WTC11 (cell line): Measurements from ENCODE around the gene DPYSL3. TPM values are rescaled to one million over a fixed set of nuclear protein-coding genes. Genes with fewer than 3 reads are reported as not detected.

Source experiments
- ATAC-seq: fragments of 200-7000 bp; cut with Tn5 transposase; 2 replicates; pipeline ENCODE4 v1.10.0; 2021; ENCODE audit warnings: mild to moderate bottlenecking, moderate library complexity
- CTCF ChIA-PET: fragments of 300-600 bp; sonication (Branson Sonifier 250); formaldehyde crosslinking; loops from one replicate; lab custom pipeline; 2021; ENCODE audit warnings: antibody characterized with exemption; lab: Charles Lee
- POLR2A ChIA-PET: fragments of 350-600 bp; sonication (Branson Sonifier 250); formaldehyde crosslinking; loops from one replicate; lab custom pipeline; 2021; ENCODE audit warnings: antibody characterized with exemption; lab: Charles Lee
- DNase-seq: peaks from one replicate; pipeline ENCODE4 v3.0.0; 2021; ENCODE audit warnings: low spot score
- H3K27ac Mint-ChIP-seq: 2 replicates; pipeline ENCODE4 v1.8.0; 2021; ENCODE audit warnings: mixed read lengths
- H3K27me3 Mint-ChIP-seq: 2 replicates; pipeline ENCODE4 v1.8.0; 2021; ENCODE audit warnings: low read depth, mild to moderate bottlenecking, moderate library complexity, mixed read lengths
- H3K36me3 Mint-ChIP-seq: 2 replicates; pipeline ENCODE4 v1.8.0; 2021; ENCODE audit warnings: mixed read lengths
- H3K4me1 Mint-ChIP-seq: 2 replicates; pipeline ENCODE4 v1.8.0; 2022; ENCODE audit warnings: mixed read lengths
- H3K4me3 Mint-ChIP-seq: 2 replicates; pipeline ENCODE4 v1.8.0; 2021; ENCODE audit warnings: mild to moderate bottlenecking, moderate library complexity, mixed read lengths
- H3K9me3 Mint-ChIP-seq: 2 replicates; pipeline ENCODE4 v1.8.0; 2021; ENCODE audit warnings: mixed read lengths
- ELF4 ChIP-seq: sonication (generic); formaldehyde crosslinking; IDR thresholded peaks from 2 replicates; pipeline ENCODE4 v1.8.1; 2022; ENCODE audit warnings: low read depth, mild to moderate bottlenecking, moderate library complexity, missing genetic modification reagents
- EMX1 ChIP-seq: fragments of 250-450 bp; sonication (Bioruptor Pico); IDR thresholded peaks from 2 replicates; pipeline ENCODE4 v1.8.0; 2021; ENCODE audit warnings: mild to moderate bottlenecking
- NR3C1 ChIP-seq: sonication (generic); formaldehyde crosslinking; conservative IDR thresholded peaks from 2 replicates; pipeline ENCODE4 v1.8.1; 2023; ENCODE audit warnings: low read depth, mild to moderate bottlenecking, missing genetic modification reagents
- PRRX2 ChIP-seq: fragments of 250-450 bp; sonication (Bioruptor Pico); IDR thresholded peaks from 2 replicates; pipeline ENCODE4 v1.8.0; 2021; ENCODE audit warnings: mild to moderate bottlenecking
- RELA ChIP-seq: sonication (generic); formaldehyde crosslinking; IDR thresholded peaks from 2 replicates; pipeline ENCODE4 v1.8.1; 2022; ENCODE audit warnings: missing genetic modification reagents, mild to moderate bottlenecking, borderline replicate concordance
- SOX15 ChIP-seq: fragments of 250-450 bp; sonication (Bioruptor Pico); IDR thresholded peaks from 2 replicates; pipeline ENCODE4 v1.9.0; 2021; ENCODE audit warnings: mild to moderate bottlenecking
- ZNF219 ChIP-seq: sonication (generic); formaldehyde crosslinking; IDR thresholded peaks from 2 replicates; pipeline ENCODE4 v1.8.0; 2023; ENCODE audit warnings: missing genetic modification reagents, mild to moderate bottlenecking, borderline replicate concordance
- ZNF671 ChIP-seq: fragments of 250-450 bp; sonication (Bioruptor Pico); IDR thresholded peaks from 2 replicates; pipeline ENCODE4 v1.8.0; 2021; ENCODE audit warnings: mild to moderate bottlenecking
- total RNA-seq: library from RNA; stranded (reverse); gene quantifications from 3 replicates; pipeline ENCODE4 v1.2.3, GENCODE V29; 2021
- TF ChIP-seq, protein P1 (sequence below): sonication (generic); formaldehyde crosslinking; IDR thresholded peaks from 2 replicates; pipeline ENCODE4 v1.8.0; 2023; ENCODE audit warnings: missing genetic modification reagents, mild to moderate bottlenecking, borderline replicate concordance
- TF ChIP-seq, protein P2 (sequence below): fragments of 250-450 bp; sonication (Bioruptor Pico); IDR thresholded peaks from 2 replicates; pipeline ENCODE4 v1.9.0; 2021; ENCODE audit warnings: mild to moderate bottlenecking, borderline replicate concordance
- TF ChIP-seq, protein P3 (sequence below): sonication (generic); formaldehyde crosslinking; IDR thresholded peaks from 2 replicates; pipeline ENCODE4 v1.8.1; 2023; ENCODE audit warnings: mild to moderate bottlenecking, missing genetic modification reagents
- TF ChIP-seq, protein P4 (sequence below): fragments of 250-450 bp; sonication (Bioruptor Pico); IDR thresholded peaks from 2 replicates; pipeline ENCODE4 v2.1.2; 2022; ENCODE audit warnings: mild to moderate bottlenecking, moderate library complexity
- TF ChIP-seq, protein P5 (sequence below): sonication (generic); formaldehyde crosslinking; IDR thresholded peaks from 2 replicates; pipeline ENCODE4 v1.8.1; 2022; ENCODE audit warnings: mild to moderate bottlenecking, missing genetic modification reagents, moderate library complexity, borderline replicate concordance
- TF ChIP-seq, protein P6 (sequence below): sonication (generic); formaldehyde crosslinking; IDR thresholded peaks from 2 replicates; pipeline ENCODE4 v1.8.1; 2022; ENCODE audit warnings: mild to moderate bottlenecking, moderate library complexity, missing genetic modification reagents
- TF ChIP-seq, protein P7 (sequence below): fragments of 250-450 bp; sonication (Bioruptor Pico); IDR thresholded peaks from 2 replicates; pipeline ENCODE4 v1.8.0; 2021; ENCODE audit warnings: mild to moderate bottlenecking

Gene DPYSL3
- total RNA-seq, 1 experiment from 2014 or later: 358 TPM

DNA sequence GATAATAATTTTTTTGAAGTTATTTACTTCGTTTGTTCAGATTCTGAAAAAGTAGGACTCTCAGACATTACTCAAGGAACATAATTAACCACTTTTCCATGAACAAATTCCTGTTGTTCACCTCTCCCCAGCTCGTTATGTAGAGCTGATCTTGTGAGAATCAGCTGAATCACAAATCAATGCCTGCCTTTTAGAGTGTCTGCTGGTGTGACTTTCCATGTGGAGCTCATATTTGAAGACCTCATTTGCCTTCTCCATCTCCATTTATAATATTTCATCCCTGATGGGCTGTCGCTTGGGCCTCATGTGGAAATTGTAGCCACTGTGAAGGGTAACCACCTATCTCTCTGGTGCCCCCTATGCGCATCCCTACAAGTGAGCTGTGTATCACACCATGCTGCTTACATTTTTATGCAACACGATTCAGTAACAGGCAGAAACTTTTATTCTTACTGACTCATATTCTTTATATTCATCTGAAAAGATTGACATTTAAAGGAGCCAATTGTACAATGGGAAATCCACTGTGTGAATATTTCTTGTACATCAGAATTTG is 163.8 kb downstream of the DPYSL3 start (continued):
- TF ChIP-seq, protein P1, sequence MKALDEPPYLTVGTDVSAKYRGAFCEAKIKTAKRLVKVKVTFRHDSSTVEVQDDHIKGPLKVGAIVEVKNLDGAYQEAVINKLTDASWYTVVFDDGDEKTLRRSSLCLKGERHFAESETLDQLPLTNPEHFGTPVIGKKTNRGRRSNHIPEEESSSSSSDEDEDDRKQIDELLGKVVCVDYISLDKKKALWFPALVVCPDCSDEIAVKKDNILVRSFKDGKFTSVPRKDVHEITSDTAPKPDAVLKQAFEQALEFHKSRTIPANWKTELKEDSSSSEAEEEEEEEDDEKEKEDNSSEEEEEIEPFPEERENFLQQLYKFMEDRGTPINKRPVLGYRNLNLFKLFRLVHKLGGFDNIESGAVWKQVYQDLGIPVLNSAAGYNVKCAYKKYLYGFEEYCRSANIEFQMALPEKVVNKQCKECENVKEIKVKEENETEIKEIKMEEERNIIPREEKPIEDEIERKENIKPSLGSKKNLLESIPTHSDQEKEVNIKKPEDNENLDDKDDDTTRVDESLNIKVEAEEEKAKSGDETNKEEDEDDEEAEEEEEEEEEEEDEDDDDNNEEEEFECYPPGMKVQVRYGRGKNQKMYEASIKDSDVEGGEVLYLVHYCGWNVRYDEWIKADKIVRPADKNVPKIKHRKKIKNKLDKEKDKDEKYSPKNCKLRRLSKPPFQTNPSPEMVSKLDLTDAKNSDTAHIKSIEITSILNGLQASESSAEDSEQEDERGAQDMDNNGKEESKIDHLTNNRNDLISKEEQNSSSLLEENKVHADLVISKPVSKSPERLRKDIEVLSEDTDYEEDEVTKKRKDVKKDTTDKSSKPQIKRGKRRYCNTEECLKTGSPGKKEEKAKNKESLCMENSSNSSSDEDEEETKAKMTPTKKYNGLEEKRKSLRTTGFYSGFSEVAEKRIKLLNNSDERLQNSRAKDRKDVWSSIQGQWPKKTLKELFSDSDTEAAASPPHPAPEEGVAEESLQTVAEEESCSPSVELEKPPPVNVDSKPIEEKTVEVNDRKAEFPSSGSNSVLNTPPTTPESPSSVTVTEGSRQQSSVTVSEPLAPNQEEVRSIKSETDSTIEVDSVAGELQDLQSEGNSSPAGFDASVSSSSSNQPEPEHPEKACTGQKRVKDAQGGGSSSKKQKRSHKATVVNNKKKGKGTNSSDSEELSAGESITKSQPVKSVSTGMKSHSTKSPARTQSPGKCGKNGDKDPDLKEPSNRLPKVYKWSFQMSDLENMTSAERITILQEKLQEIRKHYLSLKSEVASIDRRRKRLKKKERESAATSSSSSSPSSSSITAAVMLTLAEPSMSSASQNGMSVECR (CRISPR knock-in tag): no peak
- TF ChIP-seq EMX1 (CRISPR knock-in tag) (no peak), RELA (CRISPR knock-in tag) (no peak), ZNF671 (no peak)
- TF ChIP-seq, protein P2, sequence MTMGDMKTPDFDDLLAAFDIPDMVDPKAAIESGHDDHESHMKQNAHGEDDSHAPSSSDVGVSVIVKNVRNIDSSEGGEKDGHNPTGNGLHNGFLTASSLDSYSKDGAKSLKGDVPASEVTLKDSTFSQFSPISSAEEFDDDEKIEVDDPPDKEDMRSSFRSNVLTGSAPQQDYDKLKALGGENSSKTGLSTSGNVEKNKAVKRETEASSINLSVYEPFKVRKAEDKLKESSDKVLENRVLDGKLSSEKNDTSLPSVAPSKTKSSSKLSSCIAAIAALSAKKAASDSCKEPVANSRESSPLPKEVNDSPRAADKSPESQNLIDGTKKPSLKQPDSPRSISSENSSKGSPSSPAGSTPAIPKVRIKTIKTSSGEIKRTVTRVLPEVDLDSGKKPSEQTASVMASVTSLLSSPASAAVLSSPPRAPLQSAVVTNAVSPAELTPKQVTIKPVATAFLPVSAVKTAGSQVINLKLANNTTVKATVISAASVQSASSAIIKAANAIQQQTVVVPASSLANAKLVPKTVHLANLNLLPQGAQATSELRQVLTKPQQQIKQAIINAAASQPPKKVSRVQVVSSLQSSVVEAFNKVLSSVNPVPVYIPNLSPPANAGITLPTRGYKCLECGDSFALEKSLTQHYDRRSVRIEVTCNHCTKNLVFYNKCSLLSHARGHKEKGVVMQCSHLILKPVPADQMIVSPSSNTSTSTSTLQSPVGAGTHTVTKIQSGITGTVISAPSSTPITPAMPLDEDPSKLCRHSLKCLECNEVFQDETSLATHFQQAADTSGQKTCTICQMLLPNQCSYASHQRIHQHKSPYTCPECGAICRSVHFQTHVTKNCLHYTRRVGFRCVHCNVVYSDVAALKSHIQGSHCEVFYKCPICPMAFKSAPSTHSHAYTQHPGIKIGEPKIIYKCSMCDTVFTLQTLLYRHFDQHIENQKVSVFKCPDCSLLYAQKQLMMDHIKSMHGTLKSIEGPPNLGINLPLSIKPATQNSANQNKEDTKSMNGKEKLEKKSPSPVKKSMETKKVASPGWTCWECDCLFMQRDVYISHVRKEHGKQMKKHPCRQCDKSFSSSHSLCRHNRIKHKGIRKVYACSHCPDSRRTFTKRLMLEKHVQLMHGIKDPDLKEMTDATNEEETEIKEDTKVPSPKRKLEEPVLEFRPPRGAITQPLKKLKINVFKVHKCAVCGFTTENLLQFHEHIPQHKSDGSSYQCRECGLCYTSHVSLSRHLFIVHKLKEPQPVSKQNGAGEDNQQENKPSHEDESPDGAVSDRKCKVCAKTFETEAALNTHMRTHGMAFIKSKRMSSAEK (CRISPR knock-in tag): no peak
- TF ChIP-seq, protein P3, sequence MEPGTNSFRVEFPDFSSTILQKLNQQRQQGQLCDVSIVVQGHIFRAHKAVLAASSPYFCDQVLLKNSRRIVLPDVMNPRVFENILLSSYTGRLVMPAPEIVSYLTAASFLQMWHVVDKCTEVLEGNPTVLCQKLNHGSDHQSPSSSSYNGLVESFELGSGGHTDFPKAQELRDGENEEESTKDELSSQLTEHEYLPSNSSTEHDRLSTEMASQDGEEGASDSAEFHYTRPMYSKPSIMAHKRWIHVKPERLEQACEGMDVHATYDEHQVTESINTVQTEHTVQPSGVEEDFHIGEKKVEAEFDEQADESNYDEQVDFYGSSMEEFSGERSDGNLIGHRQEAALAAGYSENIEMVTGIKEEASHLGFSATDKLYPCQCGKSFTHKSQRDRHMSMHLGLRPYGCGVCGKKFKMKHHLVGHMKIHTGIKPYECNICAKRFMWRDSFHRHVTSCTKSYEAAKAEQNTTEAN: no peak
- TF ChIP-seq, protein P4, sequence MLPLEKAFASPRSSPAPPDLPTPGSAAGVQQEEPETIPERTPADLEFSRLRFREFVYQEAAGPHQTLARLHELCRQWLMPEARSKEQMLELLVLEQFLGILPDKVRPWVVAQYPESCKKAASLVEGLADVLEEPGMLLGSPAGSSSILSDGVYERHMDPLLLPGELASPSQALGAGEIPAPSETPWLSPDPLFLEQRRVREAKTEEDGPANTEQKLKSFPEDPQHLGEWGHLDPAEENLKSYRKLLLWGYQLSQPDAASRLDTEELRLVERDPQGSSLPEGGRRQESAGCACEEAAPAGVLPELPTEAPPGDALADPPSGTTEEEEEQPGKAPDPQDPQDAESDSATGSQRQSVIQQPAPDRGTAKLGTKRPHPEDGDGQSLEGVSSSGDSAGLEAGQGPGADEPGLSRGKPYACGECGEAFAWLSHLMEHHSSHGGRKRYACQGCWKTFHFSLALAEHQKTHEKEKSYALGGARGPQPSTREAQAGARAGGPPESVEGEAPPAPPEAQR (CRISPR knock-in tag): no peak
- TF ChIP-seq, protein P5, sequence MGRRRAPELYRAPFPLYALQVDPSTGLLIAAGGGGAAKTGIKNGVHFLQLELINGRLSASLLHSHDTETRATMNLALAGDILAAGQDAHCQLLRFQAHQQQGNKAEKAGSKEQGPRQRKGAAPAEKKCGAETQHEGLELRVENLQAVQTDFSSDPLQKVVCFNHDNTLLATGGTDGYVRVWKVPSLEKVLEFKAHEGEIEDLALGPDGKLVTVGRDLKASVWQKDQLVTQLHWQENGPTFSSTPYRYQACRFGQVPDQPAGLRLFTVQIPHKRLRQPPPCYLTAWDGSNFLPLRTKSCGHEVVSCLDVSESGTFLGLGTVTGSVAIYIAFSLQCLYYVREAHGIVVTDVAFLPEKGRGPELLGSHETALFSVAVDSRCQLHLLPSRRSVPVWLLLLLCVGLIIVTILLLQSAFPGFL (CRISPR knock-in tag): no peak

DNA sequence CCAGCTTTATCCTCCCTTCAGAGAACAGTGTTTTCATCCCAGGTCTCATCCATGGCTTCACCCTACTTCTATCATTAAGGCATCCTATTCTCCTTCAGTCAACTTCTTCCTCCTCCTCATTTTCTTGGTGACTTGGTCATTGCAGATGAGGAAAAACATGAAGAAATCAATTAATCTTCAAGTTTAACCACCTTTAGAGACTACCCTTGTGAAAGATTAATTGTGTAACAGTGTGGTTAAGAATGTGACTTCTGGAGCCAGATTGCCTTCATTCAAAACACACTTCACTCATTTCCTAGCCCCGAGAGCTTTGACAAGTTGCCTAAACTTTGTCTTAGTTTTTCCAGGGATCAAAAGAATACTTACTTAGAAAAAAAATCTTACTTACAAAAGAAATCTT is 165.0 kb downstream of the DPYSL3 start:
- no peaks in the 10 kb centered on the region for H3K27me3 Mint-ChIP-seq
- H3K9me3 Mint-ChIP-seq: no peaks in the 10 kb centered on the region
- ChIA-PET CTCF (interaction anchor here (0.6 to 1.7 kb wide), 2 partner anchors 38 to 110 kb away, joined by 3 to 5 read pairs; partner anchors contain the start of gene STK32A), POLR2A (no interaction called here)
- H3K4me1 Mint-ChIP-seq: no peaks in the 10 kb centered on the region
- H3K36me3 Mint-ChIP-seq: no peaks in the 10 kb centered on the region
- DNase-seq (no peak), ATAC-seq (no peak)
- no peak overlapping the region for H3K4me3 Mint-ChIP-seq
- no peak overlapping the region for H3K27ac Mint-ChIP-seq
- TF ChIP-seq SOX15 (CRISPR knock-in tag) (no peak), ZNF219 (no peak), PRRX2 (CRISPR knock-in tag) (no peak), NR3C1 (CRISPR knock-in tag) (no peak), ZNF671 (no peak), ELF4 (CRISPR knock-in tag) (no peak)
- TF ChIP-seq, protein P6, sequence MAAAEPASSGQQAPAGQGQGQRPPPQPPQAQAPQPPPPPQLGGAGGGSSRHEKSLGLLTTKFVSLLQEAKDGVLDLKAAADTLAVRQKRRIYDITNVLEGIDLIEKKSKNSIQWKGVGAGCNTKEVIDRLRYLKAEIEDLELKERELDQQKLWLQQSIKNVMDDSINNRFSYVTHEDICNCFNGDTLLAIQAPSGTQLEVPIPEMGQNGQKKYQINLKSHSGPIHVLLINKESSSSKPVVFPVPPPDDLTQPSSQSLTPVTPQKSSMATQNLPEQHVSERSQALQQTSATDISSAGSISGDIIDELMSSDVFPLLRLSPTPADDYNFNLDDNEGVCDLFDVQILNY (CRISPR knock-in tag): no peak
- TF ChIP-seq, protein P7, sequence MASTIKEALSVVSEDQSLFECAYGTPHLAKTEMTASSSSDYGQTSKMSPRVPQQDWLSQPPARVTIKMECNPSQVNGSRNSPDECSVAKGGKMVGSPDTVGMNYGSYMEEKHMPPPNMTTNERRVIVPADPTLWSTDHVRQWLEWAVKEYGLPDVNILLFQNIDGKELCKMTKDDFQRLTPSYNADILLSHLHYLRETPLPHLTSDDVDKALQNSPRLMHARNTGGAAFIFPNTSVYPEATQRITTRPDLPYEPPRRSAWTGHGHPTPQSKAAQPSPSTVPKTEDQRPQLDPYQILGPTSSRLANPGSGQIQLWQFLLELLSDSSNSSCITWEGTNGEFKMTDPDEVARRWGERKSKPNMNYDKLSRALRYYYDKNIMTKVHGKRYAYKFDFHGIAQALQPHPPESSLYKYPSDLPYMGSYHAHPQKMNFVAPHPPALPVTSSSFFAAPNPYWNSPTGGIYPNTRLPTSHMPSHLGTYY (CRISPR knock-in tag): no peak
- TF ChIP-seq, protein P2 (CRISPR knock-in tag): no peak
